Activated CD4-positive, alpha-beta T cell treated with anti-CD3 and anti-CD28 coated beads, Interleukin-2, amount 10 ng/mL, durations not matched to agents 7 days and 5 days (primary cell): ENCODE measurements around the gene GLS. TPM values are rescaled to one million over a fixed set of nuclear protein-coding genes. Genes with fewer than 3 reads are reported as not detected.

ENCODE experiments used
- total RNA-seq, 2 experiments: library from RNA; stranded (reverse); gene quantifications; one replicate each; pipeline ENCODE4 v1.2.3, GENCODE V29; 2021

GLS gene
- total RNA-seq, 2 experiments from 2014 or later: 142 to 155 TPM

Other genes starting within 250 kb of the GLS start
- 10 to 100 TPM; 21.9 to 28.9 TPM for gene NAB1, start 231.7 kb upstream of the GLS start, total RNA-seq
- gene STAT1, start 133.3 kb downstream of the GLS start, total RNA-seq: 100 to 1,000 TPM; 876 to 958 TPM